ENCODE data around the gene TSC22D1.

GRCh38 chr13:44576351-44577235, 463 bp upstream of the TSC22D1 start:
- TF ChIP-seq CTCF (IDR thresholded peaks at IDR 0.05): no peak
- no peak for TF ChIP-seq POLR2AphosphoS5 (IDR thresholded peaks at IDR 0.05)
